SKM-1 (cell line): ENCODE results near the gene P3H2.

ENCODE experiments used
- DNase-seq: peaks from one replicate; lab custom pipeline; 2025; ENCODE audit not compliant: unreplicated experiment; lab: John Stamatoyannopoulos, UW

The P3H2 gene

DNA sequence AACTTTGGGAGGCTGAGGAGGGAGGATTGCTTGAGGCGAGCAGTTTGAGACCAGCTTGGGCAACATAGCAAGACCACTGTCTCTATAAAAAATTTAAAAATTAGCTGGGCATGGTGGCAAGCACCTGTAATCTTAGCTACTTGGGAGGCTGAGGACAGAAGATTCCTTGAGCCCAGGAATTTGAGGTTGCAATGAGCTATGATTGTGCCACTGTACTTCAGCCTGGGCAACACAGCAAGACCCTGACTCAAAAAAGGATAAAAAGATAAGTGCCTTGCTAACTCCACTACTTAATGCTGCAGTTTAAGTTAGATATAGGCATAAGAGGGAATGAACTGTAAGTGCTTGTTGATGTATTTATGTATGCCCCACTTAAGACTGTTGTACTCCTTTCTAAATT lies 102.2 kb downstream of the P3H2 start:
- DNase-seq = no peak

DNA sequence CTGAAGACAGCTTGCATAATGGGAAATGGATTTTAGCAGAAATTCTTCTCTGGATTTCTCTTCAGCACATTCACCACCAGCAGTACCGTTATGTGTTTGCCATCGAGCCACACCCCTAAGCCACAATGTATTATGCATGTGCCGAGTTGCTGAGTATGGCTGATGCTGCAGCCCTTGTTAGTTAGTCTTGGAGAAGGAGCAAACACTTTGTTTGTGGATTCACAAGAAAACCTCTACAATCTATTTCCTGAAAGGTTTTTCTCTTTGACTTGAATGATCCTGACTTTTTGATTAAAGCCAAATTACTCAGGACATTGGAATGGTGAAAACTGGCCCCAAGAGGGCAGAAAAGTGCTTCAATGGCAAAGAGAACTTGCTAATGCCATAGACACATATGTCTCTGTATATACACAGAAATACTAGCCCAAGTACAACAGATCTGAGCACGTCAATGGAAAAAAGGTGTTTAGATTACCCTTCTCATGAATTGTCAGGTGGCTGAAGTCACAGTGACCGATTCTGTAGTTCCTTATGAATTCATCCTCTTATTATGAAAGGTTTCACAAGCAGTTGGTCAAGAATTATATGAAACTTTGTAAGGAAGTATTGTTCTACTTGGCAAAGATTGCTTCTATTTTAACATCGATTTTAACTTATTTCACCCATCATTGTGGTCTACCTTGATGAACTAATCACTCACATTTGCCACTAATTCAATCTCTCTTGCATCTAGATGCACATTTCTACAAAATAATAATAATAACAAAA lies 103.0 kb downstream of the P3H2 start:
- DNase-seq = no peak

DNA sequence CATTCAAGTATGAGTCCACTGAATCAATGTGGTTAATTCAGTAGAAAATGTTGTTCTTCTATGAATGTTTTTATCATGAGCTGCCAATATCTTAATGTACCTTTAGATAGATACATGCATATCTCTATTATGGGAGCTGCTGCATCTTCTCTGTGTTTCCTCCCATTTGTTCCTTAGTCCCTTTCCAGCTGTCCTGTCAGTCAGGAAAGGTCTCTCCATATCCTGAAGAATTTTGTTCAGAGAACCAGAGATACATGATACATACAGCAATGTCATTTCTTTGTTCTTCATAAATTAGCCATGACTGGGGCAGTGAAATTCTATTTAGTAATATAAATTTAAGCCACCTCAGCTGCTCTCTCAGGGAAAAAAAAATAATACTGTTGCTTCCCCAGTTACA lies 103.7 kb downstream of the P3H2 start:
- DNase-seq = no peak

DNA sequence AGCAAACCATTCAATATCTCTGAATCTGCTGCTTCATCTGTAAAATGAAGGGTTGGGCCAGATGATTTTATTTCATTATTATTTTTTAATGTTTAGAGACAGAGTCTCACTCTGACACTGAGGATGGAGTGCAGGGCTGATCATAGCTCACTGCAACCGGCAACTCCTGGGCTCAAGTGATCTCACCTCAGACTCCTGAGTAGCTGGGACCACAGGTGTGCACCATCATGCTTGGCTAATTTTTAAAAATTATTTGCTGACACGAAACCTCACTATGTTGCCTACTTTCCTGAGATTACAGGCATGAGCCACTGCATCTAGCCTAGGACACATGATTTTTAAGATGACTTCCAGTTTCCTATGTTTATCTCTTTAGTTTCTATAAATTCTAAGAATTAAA lies 105.8 kb downstream of the P3H2 start:
- no peak for DNase-seq

DNA sequence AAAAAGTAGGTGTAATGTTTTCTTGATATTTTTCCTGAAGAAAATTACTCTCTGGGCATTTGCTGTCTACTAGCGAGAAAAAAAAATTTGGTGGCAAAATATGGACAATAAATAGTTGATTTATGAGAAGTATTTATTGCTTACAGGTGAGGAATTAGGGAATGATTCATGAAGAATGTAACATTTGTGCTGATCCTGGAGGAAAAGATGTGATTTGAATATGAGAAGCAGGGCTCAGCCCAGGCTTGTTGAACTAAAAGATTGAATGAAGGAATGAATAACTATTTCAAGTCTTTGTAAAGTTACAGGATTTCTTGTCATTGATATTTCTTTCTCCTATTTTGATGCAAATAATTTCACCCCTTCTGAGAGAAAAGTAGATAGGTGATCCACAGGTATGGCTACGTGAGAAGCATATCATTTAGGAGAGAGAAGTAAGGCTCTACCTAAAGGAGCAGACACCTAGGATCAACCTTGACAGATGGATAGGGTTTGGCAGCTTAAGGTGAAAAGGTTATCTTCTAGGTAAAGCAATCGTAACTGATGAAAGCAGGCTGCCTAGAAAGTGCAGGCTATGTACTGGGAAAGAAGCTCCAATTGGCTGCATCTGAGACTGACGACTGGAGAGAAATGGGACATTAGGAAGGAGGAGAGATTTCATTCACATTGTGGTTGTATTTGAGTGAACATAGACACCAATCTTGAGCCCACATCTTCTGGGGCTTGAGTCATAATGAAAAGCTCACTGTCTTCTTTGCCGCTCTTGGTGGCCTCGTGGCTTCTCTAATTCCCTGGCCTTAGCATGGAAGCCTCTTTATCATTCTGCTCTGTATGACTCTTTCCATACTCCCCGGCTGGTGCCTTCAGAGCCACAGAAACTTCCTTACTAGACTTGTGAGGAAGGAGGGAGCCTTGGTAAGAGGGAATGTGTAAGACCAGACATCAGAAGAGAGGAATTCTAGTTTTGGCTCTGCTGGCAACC lies 106.5 kb downstream of the P3H2 start:
- DNase-seq = no peak

DNA sequence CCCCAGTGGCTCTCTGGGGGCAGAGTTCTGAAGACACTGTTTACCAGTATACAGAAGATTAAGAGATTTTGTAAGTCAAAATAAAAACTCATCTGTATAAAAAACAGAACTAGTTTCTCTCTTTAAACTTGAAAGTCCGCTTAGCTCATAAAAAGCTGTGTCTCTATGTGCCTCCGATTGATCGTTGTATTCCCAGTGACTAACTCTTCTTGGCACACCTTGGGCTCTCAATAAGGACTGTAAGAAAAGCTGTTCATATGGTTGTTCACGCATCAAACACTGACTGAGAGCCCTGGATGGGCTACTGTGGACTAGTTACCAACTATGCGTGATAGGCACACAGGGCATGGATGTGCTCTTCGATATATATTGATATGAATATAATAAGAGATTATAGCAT lies 107.9 kb downstream of the P3H2 start:
- DNase-seq = no peak

DNA sequence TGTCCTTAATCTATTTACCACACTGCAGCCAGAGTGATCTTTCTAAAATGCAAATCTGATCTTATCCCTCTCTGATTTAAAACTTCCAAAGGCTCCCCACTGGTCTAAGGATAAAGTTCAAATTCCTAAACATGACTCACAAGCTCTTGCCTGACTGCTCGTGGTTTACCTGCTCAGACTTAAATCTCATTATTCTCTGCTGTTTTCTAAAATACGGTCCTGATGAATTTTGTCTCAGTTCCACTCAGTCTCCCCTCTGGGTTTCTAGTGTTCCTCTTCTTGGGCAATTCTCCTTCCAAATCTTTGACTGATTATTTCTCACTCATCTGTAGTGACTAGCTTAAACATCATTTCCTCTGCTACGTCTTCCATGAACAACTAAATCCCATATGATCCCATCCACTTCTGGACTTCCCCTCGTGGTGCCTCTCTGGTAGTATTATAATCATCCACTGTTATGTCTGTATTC lies 108.3 kb downstream of the P3H2 start:
- no peak for DNase-seq

DNA sequence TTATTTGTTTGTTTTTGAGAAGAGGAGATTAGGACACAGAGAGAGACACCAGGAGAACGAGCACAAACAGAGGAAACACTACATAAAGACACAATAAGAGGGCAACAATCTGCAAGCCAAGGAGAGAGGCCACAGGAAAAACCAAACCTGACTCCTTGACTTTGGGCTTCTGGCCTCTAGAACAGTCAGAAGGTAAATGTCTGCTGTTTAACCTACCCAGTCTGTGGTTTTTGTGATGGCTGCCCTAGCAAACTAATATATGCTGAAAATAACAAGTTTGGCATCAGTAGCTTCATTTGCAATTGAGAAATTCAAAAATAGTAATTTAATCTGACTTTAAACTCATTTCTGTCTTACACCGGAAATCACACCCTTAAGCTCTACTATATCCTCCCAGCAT lies 110.2 kb downstream of the P3H2 start:
- no peak for DNase-seq

DNA sequence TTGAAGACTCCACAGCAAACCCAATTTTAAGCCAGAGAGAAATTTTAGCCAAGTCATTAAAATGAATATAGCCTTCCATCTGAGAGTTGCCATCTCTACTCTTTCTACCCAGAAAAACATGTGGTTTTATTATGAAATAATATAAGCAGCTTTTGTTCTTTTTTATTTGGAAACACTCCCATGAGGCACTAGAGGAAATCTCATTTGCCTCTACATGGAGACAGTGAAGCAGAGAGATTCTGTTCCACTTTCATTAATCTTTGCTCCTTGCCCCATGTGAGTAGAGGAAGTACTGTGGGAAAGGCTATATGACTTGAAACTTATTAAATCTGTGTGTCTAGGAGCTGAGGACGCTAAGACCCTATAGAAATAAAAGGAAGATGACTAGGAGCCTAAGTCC lies 111.1 kb downstream of the P3H2 start:
- DNase-seq = no peak

DNA sequence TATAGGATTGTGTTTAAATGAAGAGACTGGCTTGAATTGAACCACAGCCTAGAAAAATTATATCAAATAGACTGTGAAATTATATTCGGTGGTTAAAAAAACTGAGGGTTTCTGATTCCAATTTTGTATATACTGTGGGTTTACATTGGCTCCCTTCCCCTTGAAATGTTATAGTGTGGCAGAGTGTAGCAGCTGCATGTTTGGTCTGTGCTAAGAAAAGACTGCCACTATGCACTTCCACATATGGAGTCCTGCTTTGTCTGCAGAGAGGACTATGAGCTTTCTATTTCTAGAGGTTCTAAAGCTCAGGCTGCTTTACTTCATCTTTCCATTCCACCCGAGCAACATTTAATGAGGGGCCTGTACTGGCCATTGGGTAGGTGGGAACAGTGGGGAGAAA lies 112.3 kb downstream of the P3H2 start:
- DNase-seq = no peak

DNA sequence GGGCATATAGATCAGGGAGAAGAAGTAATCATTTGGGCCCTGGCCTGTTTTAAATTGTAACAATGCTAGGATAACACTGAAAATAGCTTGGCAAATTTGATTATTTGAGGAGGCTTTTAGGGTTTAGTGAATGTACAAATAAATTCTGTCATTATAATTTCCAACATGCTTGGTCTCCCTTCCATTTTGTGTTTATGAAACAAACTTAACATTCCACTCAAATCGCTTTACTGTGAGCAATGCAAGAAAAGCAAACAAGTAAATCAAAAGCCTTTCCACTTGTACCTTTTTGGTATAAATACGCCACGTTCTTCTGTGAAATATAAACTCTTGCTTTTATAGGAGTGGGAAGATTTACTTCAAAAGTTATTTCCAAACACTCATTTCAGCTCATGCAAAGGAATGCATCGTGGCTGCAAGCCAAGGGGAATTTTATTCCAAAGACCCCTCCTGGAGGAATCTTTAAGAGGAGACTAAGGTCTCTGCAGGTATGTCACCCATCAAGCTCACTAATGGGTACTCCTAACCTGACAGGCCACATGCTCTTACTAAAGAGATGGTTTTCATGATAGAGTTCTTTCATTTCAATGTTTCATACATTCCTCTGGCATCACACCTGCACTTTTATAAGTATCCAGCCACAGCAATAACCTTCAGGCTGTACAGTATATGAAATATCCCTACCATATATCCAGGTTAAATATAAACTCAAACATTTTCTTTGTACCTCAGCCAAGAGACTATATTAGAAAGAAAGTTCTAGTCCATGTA lies 115.2 kb downstream of the P3H2 start:
- DNase-seq = no peak

DNA sequence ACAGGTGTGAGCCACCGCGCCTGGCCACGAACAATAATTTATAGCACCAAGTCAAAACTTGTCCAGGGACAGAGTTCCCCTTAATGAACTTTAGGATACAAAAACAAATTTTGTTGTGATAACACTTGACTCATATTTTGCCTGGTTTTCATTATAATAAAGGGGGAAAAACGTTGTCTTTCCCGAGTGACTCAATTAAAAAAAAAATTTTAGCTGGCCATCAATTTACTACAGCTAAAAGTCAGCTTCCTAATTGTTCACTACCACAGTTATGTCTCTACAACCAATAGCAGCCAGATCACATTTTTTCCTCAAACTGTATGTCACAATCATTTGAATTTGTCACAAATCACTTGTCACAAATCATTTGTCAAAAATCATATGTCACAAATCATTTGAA lies 116.0 kb downstream of the P3H2 start:
- DNase-seq = no peak

DNA sequence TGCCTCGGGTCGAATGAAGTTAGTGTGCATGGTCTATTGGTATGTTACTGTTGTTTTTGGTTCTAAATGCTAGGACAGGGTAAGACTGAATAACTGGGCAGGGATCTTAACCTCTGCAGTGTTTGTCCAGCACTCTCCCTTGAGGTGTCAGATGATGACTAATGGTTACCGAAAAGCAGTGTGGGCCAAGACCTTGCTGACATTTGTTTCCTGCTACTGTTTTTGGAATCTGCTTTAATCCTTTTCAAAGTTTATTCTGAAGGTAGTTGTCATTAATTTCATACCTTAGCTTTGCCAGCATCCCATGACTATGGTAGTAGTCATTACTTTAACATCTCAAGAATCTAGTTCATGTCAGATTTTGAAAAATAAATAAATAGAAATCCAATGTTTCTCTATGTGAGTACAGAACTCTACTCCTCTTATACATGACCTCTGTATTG lies 117.0 kb downstream of the P3H2 start:
- no peak for DNase-seq

DNA sequence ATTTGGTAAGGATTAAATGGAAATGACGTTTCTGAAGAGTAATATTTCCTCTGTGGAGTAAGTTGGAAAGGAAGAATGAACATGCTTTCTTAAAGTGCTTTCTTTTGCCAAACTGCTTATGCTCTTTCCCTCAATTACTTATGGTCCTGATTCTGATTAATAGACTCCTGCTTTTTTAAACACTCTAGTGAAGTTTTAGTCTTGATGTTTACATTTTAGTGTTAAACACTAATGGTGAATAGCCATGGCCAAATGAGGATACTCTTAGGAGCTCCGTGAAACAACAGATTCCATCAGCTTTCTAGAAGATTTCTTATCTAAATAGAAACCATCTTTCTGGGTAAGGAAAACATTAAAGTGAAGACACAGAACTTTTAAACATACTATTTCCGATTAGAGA lies 117.6 kb downstream of the P3H2 start:
- DNase-seq = no peak

DNA sequence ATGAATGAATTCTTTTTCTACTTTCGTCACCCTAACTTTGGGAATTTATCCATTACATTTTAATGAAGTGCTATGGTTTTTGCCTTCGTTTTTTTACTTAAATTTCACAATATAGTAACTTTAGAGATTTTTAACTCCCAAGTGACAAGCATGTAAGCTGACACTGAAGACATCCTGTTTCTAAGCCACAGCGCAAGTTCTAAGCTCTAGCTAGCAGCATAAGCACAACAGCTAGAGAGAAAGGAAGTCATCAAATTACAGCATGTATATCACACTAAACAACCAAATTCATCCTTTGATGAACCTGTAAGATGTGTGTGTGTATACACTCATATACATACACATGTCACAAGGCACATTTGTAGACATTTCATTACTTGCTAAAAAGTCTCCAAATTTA lies 119.3 kb downstream of the P3H2 start:
- no peak for DNase-seq

DNA sequence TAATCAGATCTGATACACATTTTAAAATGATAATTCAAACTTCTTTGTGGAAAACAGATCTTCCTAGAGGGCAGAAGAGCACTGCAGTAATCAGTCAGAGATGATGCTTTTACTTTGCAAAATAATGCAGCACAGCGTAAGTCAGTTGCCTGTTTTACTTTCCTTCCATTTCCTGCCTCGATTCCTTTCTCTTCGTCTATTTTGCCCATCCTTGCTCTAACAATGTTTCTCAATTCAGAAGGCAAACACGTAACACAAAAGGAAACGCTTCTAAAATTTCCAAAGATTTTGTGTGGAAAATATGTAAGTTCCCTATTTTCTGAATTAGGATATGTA lies 119.9 kb downstream of the P3H2 start:
- no peak for DNase-seq

DNA sequence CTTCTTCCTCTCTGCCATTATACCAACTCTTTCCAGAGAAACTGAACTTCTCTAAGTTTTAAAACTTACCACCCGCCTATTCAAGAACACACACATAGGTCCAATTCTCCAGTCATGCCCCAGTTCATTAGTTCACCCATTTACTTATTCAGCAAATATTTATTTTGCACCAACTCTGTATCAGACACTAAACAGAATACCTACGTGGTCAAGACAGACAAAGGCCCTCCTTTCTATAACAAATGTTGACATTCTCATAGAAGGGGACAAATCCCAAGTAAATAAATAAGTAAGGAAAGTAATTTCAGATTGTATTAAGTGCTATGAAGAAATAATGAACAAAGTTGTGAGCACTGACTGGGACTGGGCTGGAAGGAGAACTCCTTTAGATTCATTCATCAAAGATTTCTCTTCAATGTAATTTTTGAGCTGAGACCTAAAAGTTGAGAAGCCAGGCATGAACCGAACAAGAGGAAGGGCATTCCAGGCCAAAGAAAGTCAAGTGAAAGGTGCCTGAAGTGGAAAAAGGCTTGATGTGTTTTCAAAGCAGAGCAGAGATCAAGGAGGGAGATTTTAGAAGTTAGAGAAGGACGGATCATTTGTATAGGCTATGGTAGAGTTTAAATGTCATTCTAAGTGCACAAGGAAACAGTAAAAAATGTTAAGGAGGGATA lies 120.4 kb downstream of the P3H2 start:
- no peak for DNase-seq

DNA sequence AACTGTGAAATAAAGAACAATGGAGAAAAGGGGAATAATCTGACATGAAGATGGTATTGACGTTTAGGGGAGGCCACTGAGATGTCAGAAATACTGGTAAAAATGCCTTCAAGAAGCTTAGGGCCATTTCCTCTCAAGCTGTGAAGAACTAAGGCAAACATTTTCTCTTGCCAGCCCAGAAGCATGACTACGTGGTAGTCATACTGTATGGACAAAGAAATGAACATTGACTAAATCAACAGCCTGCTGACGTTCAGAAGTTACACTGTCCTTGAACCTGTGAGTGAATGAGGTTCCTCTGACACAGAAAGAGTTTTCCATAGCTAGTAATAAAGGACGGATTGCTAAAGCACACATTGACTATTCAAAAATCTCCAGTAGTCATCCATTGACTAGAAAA lies 121.0 kb downstream of the P3H2 start:
- DNase-seq = no peak

DNA sequence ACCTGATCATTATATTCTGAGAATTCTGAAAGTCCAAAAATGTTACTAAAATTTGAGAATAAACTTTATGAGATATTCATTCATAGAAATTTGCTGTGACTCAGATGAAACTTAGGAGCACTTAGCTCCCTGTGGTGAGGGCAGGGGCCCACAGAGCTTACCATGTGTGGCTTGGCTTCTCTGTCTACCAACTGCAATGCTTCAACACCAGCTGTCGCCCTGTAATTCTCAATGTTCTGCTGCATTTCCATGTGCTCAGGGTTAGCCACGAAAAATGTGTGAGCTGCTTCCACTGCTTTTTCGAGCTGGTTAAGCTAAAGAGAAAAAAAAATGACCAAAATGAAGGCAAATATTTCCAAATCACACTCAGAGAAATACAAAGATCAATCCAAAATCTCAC lies 125.6 kb downstream of the P3H2 start:
- DNase-seq = no peak

DNA sequence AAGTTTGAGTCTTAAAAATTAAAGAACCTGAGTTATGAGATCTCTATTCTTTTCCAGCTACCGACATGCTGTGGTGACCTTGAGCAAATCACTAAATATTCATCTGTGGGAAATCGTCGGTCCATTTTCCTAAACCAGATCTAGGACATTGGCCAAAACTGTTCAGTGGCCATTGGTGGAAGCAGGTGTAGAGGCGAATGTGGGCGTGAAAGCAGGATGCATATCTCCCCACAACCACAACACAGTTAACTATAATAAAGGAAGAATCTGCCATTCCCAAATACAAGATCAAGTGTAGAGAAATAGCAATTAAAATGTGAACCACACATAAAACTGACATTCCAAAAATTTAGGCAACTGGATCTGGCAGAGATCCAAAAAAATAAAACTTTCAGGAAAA lies 129.9 kb downstream of the P3H2 start:
- DNase-seq = no peak

DNA sequence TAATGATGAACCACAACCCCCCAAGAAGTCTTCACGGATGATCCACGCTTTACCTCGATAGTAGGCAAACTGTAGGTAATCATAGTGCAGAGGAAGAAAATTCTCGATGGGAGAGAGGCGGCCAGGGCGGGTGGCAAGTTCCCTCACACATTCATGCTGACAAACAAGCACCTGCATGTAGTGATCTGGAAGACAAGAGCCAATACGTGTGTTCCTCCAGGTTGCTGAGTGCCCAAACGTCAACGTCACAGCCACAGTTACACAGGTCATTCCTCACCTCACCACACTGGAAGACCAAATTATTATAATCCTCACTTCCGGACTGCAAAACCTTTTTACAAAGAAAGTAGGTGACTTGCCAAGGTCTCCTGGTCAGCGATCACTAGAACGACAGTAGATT lies 131.8 kb downstream of the P3H2 start:
- no peak for DNase-seq
